A549 (cell line): ENCODE results near the gene TMEM184C.

Experiments used
- BCL3 ChIP-seq: fragments of >200 bp; sonication (Bioruptor Twin); formaldehyde crosslinking; IDR thresholded peaks from 3 replicates; pipeline ENCODE4 v1.6.1; 2016
- CEBPB ChIP-seq, 2 experiments: fragments of >200 bp in 1 of 2; sonication (Bioruptor Twin) in 1 of 2; formaldehyde crosslinking in 1 of 2; IDR thresholded peaks; 2 replicates each; pipeline ENCODE4 v1.6.1; 2012 to 2016
- CHD4 ChIP-seq: fragments of 200-600 bp; sonication (generic); IDR thresholded peaks from 2 replicates; pipeline ENCODE4 v1.6.1; 2016; ENCODE audit warnings: antibody characterized with exemption, mild to moderate bottlenecking, borderline replicate concordance
- CTCF ChIP-seq: fragments of >200 bp; sonication (Bioruptor Twin); formaldehyde crosslinking; IDR thresholded peaks from 3 replicates; pipeline ENCODE4 v1.5.1; 2016
- EHMT2 ChIP-seq: fragments of 200-600 bp; sonication (generic); IDR thresholded peaks from 2 replicates; pipeline ENCODE4 v1.6.1; 2016; ENCODE audit warnings: antibody characterized with exemption, low read depth, mild to moderate bottlenecking, moderate library complexity
- HMGXB4 ChIP-seq: fragments of 250-450 bp; sonication (Bioruptor Pico); IDR thresholded peaks from 2 replicates; pipeline ENCODE4 v1.5.0; 2021; ENCODE audit warnings: mild to moderate bottlenecking, moderate library complexity, borderline replicate concordance
- MYC ChIP-seq: IDR thresholded peaks from 2 replicates; pipeline ENCODE4 v1.6.1; 2012; ENCODE audit warnings: mild to moderate bottlenecking, inconsistent platforms, low read length, improper control_type of control experiment, borderline replicate concordance
- POLR2A ChIP-seq: IDR thresholded peaks from 2 replicates; pipeline ENCODE4 v1.6.1; 2012; ENCODE audit warnings: mild to moderate bottlenecking, low read length
- RAD21 ChIP-seq, 2 experiments: fragments of >200 bp in 1 of 2; sonication (Bioruptor Twin) in 1 of 2; formaldehyde crosslinking in 1 of 2; IDR thresholded peaks in 1 of 2; conservative IDR thresholded peaks in 1 of 2; 2 replicates in 1 of 2; 3 replicates in 1 of 2; pipeline ENCODE4 v1.6.1; 2012 to 2018; ENCODE audit warnings: inconsistent platforms in 1 of 2
- REST ChIP-seq: fragments of 200-600 bp; sonication (generic); IDR thresholded peaks from 2 replicates; pipeline ENCODE4 v1.6.1; 2016; ENCODE audit warnings: antibody characterized with exemption, mild to moderate bottlenecking, moderate library complexity
- RFX5 ChIP-seq: fragments of 450-650 bp; IDR thresholded peaks from 2 replicates; pipeline ENCODE4 v1.7.1; 2014; ENCODE audit warnings: antibody characterized with exemption, mild to moderate bottlenecking, moderate library complexity
- RNF2 ChIP-seq: fragments of 200-600 bp; sonication (generic); IDR thresholded peaks from 2 replicates; pipeline ENCODE4 v1.6.1; 2016; ENCODE audit warnings: low read depth, mild to moderate bottlenecking, antibody characterized with exemption, moderate library complexity, borderline replicate concordance
- SMC3 ChIP-seq: fragments of >200 bp; sonication (Bioruptor Twin); formaldehyde crosslinking; IDR thresholded peaks from 3 replicates; pipeline ENCODE4 v1.6.1; 2018; ENCODE audit warnings: inconsistent platforms
- SREBF2 ChIP-seq: fragments of 450-650 bp; IDR thresholded peaks from 2 replicates; pipeline ENCODE4 v1.6.1; 2014; ENCODE audit warnings: mild to moderate bottlenecking, moderate library complexity

- no peak for TF ChIP-seq CHD4
- TF ChIP-seq CTCF, result no peak
- TF ChIP-seq RAD21 (conservative IDR thresholded peaks at IDR 0.05 in 1 of 2, IDR thresholded peaks at IDR 0.05 in 1 of 2), result no peak
- TF ChIP-seq POLR2A, result no peak
- no peak for TF ChIP-seq MYC
- no peak for TF ChIP-seq RNF2
- TF ChIP-seq EHMT2, result no peak
- TF ChIP-seq HMGXB4 (CRISPR knock-in tag), result no peak
- no peak for TF ChIP-seq REST
- no peak for TF ChIP-seq SREBF2
- TF ChIP-seq BCL3, result no peak
- no peak for TF ChIP-seq CEBPB (IDR thresholded peaks at IDR 0.05)
- no peak for TF ChIP-seq SMC3
- TF ChIP-seq RFX5, result no peak
Observed at GRCh38 chr4:147689067-147689466, 71.9 kb downstream of the TMEM184C start.
